Mesendoderm (in vitro differentiated cells): Measurements from ENCODE around the gene KLHL12.

Experiments
- DNase-seq: peaks from one replicate; pipeline ENCODE4 v3.0.0; 2013
- H2AK5ac ChIP-seq: 2 replicates; pipeline ENCODE4 v1.6.1; 2013; ENCODE audit warnings: low read length, inconsistent platforms
- H2BK120ac ChIP-seq: 2 replicates; pipeline ENCODE4 v1.6.1; 2013; ENCODE audit warnings: low read depth, mild to moderate bottlenecking, low read length, moderate library complexity, mixed read lengths
- H2BK15ac ChIP-seq: replicated peaks from 2 replicates; pipeline ENCODE4 v1.6.1; 2013; ENCODE audit warnings: low read depth, mild to moderate bottlenecking, moderate library complexity
- H2BK5ac ChIP-seq: 2 replicates; pipeline ENCODE4 v1.6.1; 2013; ENCODE audit warnings: low read length, inconsistent platforms
- H3K18ac ChIP-seq: 2 replicates; pipeline ENCODE4 v1.6.1; 2013; ENCODE audit warnings: mild to moderate bottlenecking, low read length, mixed read lengths
- H3K23ac ChIP-seq: one replicate; pipeline ENCODE4 v1.6.1; 2013; ENCODE audit warnings: low read length
- H3K27ac ChIP-seq: 2 replicates; pipeline ENCODE4 v1.5.1; 2013; ENCODE audit warnings: low read depth, mild to moderate bottlenecking, inconsistent platforms, low read length, moderate library complexity
- H3K27me3 ChIP-seq: 2 replicates; pipeline ENCODE4 v1.6.1; 2013; ENCODE audit warnings: low read length, control low read depth, mild to moderate bottlenecking, inconsistent platforms; ENCODE audit not compliant: insufficient read depth, poor library complexity
- H3K36me3 ChIP-seq: 2 replicates; pipeline ENCODE4 v1.6.1; 2013; ENCODE audit warnings: low read length, inconsistent platforms; ENCODE audit not compliant: control insufficient read depth, insufficient read depth
- H3K4ac ChIP-seq: one replicate; pipeline ENCODE4 v1.6.1; 2013; ENCODE audit warnings: low read depth, mild to moderate bottlenecking, low read length, moderate library complexity
- H3K4me1 ChIP-seq: 2 replicates; pipeline ENCODE4 v1.6.1; 2013; ENCODE audit warnings: low read depth, low read length, inconsistent platforms; ENCODE audit not compliant: control insufficient read depth
- H3K4me2 ChIP-seq: 2 replicates; pipeline ENCODE4 v1.6.1; 2013; ENCODE audit warnings: low read length
- H3K4me3 ChIP-seq: 2 replicates; pipeline ENCODE4 v1.5.1; 2013; ENCODE audit warnings: mild to moderate bottlenecking, low read length
- H3K56ac ChIP-seq: one replicate; pipeline ENCODE4 v1.6.1; 2013; ENCODE audit warnings: low read length
- H3K79me1 ChIP-seq: 2 replicates; pipeline ENCODE4 v1.6.1; 2013; ENCODE audit warnings: low read length, inconsistent platforms
- H3K79me2 ChIP-seq: 2 replicates; pipeline ENCODE4 v1.6.1; 2013; ENCODE audit warnings: mild to moderate bottlenecking, low read length; ENCODE audit not compliant: control insufficient read depth, insufficient read depth
- H3K9ac ChIP-seq: 2 replicates; pipeline ENCODE4 v1.6.1; 2013; ENCODE audit warnings: low read length, inconsistent platforms
- H4K5ac ChIP-seq: one replicate; pipeline ENCODE4 v1.6.1; 2013; ENCODE audit warnings: low read length
- H4K8ac ChIP-seq: one replicate; pipeline ENCODE4 v1.6.1; 2013; ENCODE audit warnings: low read depth, mild to moderate bottlenecking, control low read depth, low read length, moderate library complexity
- WGBS: extraction: QIAGEN DNeasy Blood & Tissue Kit; methylation state at CpG from one replicate; pipeline ENCODE4 v1.1.7; 2013; ENCODE audit warnings: low lambda C conversion rate, missing lambda C conversion rate; ENCODE audit not compliant: insufficient coverage; ENCODE audit errors: extremely low coverage; 5-methylcytosine and 5-hydroxymethylcytosine counted together

The KLHL12 gene

GRCh38 chr1:202968351-202968750 lies 41.3 kb upstream of the KLHL12 start:
- H3K27me3 ChIP-seq, result no peaks in the 10 kb centered on the region
- peak overlapping the region; percentile 64 for H3K9ac ChIP-seq
- no peak for DNase-seq
- H4K8ac ChIP-seq, result no peak overlapping the region
- WGBS, result no CpG with 5 or more reads among the region's 3 CpGs
- H3K27ac ChIP-seq, result no peak overlapping the region
- H3K4me1 ChIP-seq, result peaks cover 5% of the 10 kb centered on the region
- H2BK5ac ChIP-seq, result no peak overlapping the region
- no peak overlapping the region for H2AK5ac ChIP-seq
- no peak overlapping the region for H3K4me3 ChIP-seq
- H3K23ac ChIP-seq, result no peak overlapping the region
- no peak overlapping the region for H4K5ac ChIP-seq
- H3K79me1 ChIP-seq, result no peaks in the 10 kb centered on the region
- no peak overlapping the region for H3K4ac ChIP-seq
- no peak overlapping the region for H3K4me2 ChIP-seq
- no peaks in the 10 kb centered on the region for H3K79me2 ChIP-seq
- H3K56ac ChIP-seq, result no peak overlapping the region
- no peak overlapping the region for H2BK120ac ChIP-seq
- H2BK15ac ChIP-seq, result no peak overlapping the region
- H3K18ac ChIP-seq, result no peak overlapping the region
- H3K36me3 ChIP-seq, result no peaks in the 10 kb centered on the region

GRCh38 chr1:202967684-202968281 lies 40.7 kb upstream of the KLHL12 start:
- Histone ChIP-seq H3K4me2 (peak overlapping the region; percentile 39), H4K8ac (no peak overlapping the region), H3K79me1 (no peaks in the 10 kb centered on the region), H3K23ac (no peak overlapping the region), H3K27me3 (no peaks in the 10 kb centered on the region), H4K5ac (no peak overlapping the region), H3K4me3 (peak overlapping the region; percentile 6), H3K56ac (peak overlapping the region; percentile 86), H2BK120ac (no peak overlapping the region), H2BK15ac (no peak overlapping the region), H3K4me1 (peaks cover 5% of the 10 kb centered on the region), H3K79me2 (no peaks in the 10 kb centered on the region), H3K27ac (peak overlapping the region; percentile 28), H3K4ac (no peak overlapping the region), H3K36me3 (no peaks in the 10 kb centered on the region), H3K18ac (no peak overlapping the region), H2BK5ac (no peak overlapping the region), H2AK5ac (no peak overlapping the region), H3K9ac (peak overlapping the region; percentile 64)
- WGBS, result no CpG with 5 or more reads among the region's 21 CpGs
- DNase-seq, result peak; percentile 21

DNA sequence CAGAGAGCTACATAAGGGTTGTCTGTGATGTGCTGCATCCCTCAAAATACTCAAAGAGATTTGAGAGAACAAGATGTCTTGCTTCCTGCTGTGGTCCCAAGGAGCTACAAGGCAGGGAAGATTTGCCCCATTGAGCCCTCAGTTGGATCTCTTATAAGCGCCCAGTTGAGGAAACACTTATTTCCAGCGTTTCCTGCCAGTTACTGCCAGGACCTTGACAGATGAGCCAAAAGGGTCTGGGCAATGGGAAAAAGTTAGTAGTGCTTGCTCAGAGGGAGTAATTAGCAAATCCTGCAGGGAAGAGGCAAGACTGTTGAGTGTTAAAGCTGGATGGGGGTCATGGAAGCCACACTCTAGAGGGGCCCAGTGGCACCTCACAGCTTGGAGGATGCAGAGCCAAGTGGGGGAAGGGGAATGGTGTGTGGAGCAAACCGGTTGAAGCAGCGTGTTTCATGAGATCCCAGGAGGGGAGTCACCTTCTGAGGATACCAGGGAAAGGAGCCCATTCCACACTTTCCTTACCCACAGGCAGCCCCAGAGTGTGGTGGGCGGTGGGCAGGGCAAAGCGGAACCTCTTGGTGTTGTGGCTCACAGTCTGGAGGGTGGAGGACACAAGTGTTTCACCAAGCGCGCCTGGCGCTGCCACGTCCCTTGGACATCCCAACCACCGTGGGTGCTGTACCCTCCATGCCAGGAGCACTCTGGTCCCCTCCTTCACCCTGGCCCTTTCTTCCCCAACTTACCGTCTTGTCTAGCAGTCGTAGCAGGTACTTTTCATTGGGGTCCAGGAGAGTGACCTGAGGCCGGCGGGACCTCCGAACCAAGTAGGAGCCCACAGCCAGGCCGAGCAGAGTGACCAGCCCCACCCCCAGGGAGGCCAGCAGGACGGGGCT lies 39.2 kb upstream of the KLHL12 start:
- Histone ChIP-seq H2BK15ac (no peak overlapping the region), H2BK5ac (no peak overlapping the region), H4K8ac (no peak overlapping the region), H4K5ac (no peak overlapping the region), H2BK120ac (no peak overlapping the region), H3K4me1 (peaks cover 5% of the 10 kb centered on the region), H3K4me3 (peak overlapping the region; percentile 95), H2AK5ac (peak overlapping the region; percentile 45), H3K9ac (peak overlapping the region; percentile 93), H3K4me2 (peak overlapping the region; percentile 81), H3K56ac (peak overlapping the region; percentile 98), H3K23ac (no peak overlapping the region), H3K27me3 (no peaks in the 10 kb centered on the region), H3K27ac (no peak overlapping the region), H3K36me3 (no peaks in the 10 kb centered on the region), H3K79me1 (no peaks in the 10 kb centered on the region), H3K18ac (no peak overlapping the region), H3K4ac (no peak overlapping the region), H3K79me2 (no peaks in the 10 kb centered on the region)
- WGBS, result no CpG with 5 or more reads among the region's 18 CpGs
- no peak for DNase-seq

DNA sequence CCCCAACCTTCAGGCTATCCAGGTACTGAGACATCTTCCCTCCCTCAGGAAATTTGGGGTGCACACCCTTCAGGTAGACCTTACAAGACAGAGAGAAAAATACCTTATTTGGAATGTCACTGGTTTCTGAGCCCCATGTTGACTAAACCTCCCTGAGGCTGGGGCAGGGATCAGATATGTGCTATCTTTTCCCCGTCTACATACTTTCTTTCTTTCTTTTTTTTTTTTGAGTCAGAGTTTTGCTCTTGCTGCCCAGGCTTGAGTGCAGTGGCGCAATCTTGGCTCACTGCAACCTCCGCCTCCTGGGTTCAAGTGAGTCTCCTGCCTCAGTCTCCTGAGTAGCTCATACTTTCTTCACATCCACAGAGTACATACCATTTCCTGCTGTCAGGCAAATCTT lies 38.4 kb upstream of the KLHL12 start:
- no peak for DNase-seq
- H3K27me3 ChIP-seq, result no peaks in the 10 kb centered on the region
- H3K4ac ChIP-seq, result no peak overlapping the region
- H2BK120ac ChIP-seq, result no peak overlapping the region
- H4K8ac ChIP-seq, result no peak overlapping the region
- H3K18ac ChIP-seq, result no peak overlapping the region
- no peaks in the 10 kb centered on the region for H3K79me1 ChIP-seq
- no peak overlapping the region for H2BK5ac ChIP-seq
- no CpG with 5 or more reads among the region's 3 CpGs for WGBS
- H3K27ac ChIP-seq, result no peak overlapping the region
- H3K4me2 ChIP-seq, result no peak overlapping the region
- H3K4me3 ChIP-seq, result no peak overlapping the region
- no peak overlapping the region for H3K9ac ChIP-seq
- no peak overlapping the region for H3K56ac ChIP-seq
- H4K5ac ChIP-seq, result no peak overlapping the region
- no peak overlapping the region for H2AK5ac ChIP-seq
- no peak overlapping the region for H2BK15ac ChIP-seq
- H3K23ac ChIP-seq, result no peak overlapping the region
- H3K4me1 ChIP-seq, result peaks cover 5% of the 10 kb centered on the region
- no peaks in the 10 kb centered on the region for H3K79me2 ChIP-seq
- H3K36me3 ChIP-seq, result no peaks in the 10 kb centered on the region

DNA sequence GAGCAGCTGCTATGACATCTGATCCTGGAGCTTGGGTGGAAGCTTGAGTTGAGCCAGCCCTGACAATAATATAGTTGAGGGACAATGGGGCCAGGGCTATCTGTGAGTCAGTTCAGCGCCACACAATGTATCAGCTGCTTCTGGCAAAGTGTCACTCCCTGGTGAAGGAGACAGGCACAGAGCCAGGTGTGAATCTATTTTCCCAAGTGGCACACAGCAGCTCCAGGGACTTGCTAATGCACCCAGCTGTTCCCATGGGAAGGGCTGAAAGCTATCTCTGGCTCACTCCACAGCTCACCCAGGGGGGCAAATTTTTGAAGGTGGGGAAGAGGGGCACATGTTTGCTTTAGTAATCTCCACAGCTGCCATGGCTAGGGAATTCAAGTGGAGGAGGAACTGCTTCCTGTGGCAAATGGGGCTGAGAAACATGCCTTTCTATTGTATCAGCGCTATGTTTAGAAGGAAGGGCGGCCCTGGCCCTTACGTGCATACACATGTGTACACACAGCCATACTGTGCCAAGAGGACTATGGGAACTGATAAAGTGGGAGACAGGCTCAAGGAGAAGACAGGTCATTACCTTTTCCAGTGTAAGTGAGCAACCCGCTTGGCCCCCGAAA lies 37.9 kb upstream of the KLHL12 start:
- H3K27me3 ChIP-seq, result no peaks in the 10 kb centered on the region
- H2BK120ac ChIP-seq, result no peak overlapping the region
- peak overlapping the region; percentile 3 for H3K56ac ChIP-seq
- peak; percentile 60 for DNase-seq
- H2AK5ac ChIP-seq, result no peak overlapping the region
- WGBS, result no CpG with 5 or more reads among the region's 6 CpGs
- H3K4ac ChIP-seq, result no peak overlapping the region
- H3K4me1 ChIP-seq, result peaks cover 5% of the 10 kb centered on the region
- H3K23ac ChIP-seq, result no peak overlapping the region
- no peak overlapping the region for H3K9ac ChIP-seq
- H3K79me1 ChIP-seq, result no peaks in the 10 kb centered on the region
- no peak overlapping the region for H2BK5ac ChIP-seq
- H3K79me2 ChIP-seq, result no peaks in the 10 kb centered on the region
- H4K8ac ChIP-seq, result no peak overlapping the region
- H3K4me2 ChIP-seq, result no peak overlapping the region
- H3K36me3 ChIP-seq, result no peaks in the 10 kb centered on the region
- H2BK15ac ChIP-seq, result no peak overlapping the region
- no peak overlapping the region for H3K18ac ChIP-seq
- no peak overlapping the region for H4K5ac ChIP-seq
- no peak overlapping the region for H3K4me3 ChIP-seq
- H3K27ac ChIP-seq, result no peak overlapping the region
